GM12874 (cell line): ENCODE data around the gene ADAM22.

Experiments used
- CTCF ChIP-seq: IDR thresholded peaks from 2 replicates; pipeline ENCODE4 v1.5.1; 2011; ENCODE audit warnings: low read depth, mild to moderate bottlenecking, control low read depth, low read length, moderate library complexity; ENCODE audit not compliant: insufficient read depth

Gene ADAM22

GRCh38 chr7:87941138-87941537 is 7.1 kb downstream of the ADAM22 start:
- TF ChIP-seq CTCF, result no peak

GRCh38 chr7:87944547-87944946 is 10.5 kb downstream of the ADAM22 start:
- TF ChIP-seq CTCF, result no peak

- TF ChIP-seq CTCF, result no peak
Observed at GRCh38 chr7:87948371-87948770, 14.3 kb downstream of the ADAM22 start.

- no peak for TF ChIP-seq CTCF
Observed at GRCh38 chr7:87959336-87959735, 25.3 kb downstream of the ADAM22 start.

GRCh38 chr7:87960239-87960638 is 26.2 kb downstream of the ADAM22 start:
- no peak for TF ChIP-seq CTCF

- no peak for TF ChIP-seq CTCF
Observed at GRCh38 chr7:87961754-87962153, 27.7 kb downstream of the ADAM22 start.

GRCh38 chr7:87966271-87966670 is 32.2 kb downstream of the ADAM22 start:
- no peak for TF ChIP-seq CTCF

GRCh38 chr7:87968021-87968420 is 34.0 kb downstream of the ADAM22 start:
- no peak for TF ChIP-seq CTCF
